DOHH2 (cell line): ENCODE results near the gene GPR108.
A peak's percentile ranks its signal among the peaks of the same experiment; 100 is the strongest.

Experiments used
- H3F3A ChIP-seq: fragments of 200-600 bp; sonication (generic), shearing (Covaris generic); 2 replicates; pipeline ENCODE4 v1.6.0; 2016; ENCODE audit warnings: antibody characterized with exemption, mild to moderate bottlenecking; ENCODE audit not compliant: control insufficient read depth, insufficient read depth
- H3K27ac ChIP-seq: fragments of 200-600 bp; sonication (generic); 2 replicates; pipeline ENCODE4 v1.5.1; 2014; ENCODE audit warnings: low read depth, mild to moderate bottlenecking, low read length, moderate library complexity
- H3K27me3 ChIP-seq: fragments of 200-600 bp; sonication (generic); 2 replicates; pipeline ENCODE4 v1.6.1; 2014; ENCODE audit warnings: mild to moderate bottlenecking, low read length, mixed read lengths; ENCODE audit not compliant: control insufficient read depth
- H3K36me3 ChIP-seq: fragments of 200-600 bp; sonication (generic); 2 replicates; pipeline ENCODE4 v1.6.1; 2014; ENCODE audit warnings: mild to moderate bottlenecking, low read length, moderate library complexity, mixed read lengths; ENCODE audit not compliant: control insufficient read depth
- H3K4me1 ChIP-seq: fragments of 200-600 bp; sonication (generic); 2 replicates; pipeline ENCODE4 v1.6.1; 2014; ENCODE audit warnings: mild to moderate bottlenecking, low read length, mixed read lengths; ENCODE audit not compliant: control insufficient read depth
- H3K4me2 ChIP-seq: fragments of 200-600 bp; sonication (generic); 2 replicates; pipeline ENCODE4 v1.6.0; 2014; ENCODE audit warnings: mild to moderate bottlenecking, low read length, moderate library complexity
- H3K4me3 ChIP-seq: fragments of 200-600 bp; sonication (generic); 2 replicates; pipeline ENCODE4 v1.5.1; 2014; ENCODE audit warnings: mild to moderate bottlenecking, low read length, mixed read lengths
- H3K79me2 ChIP-seq: fragments of 200-600 bp; sonication (generic); 2 replicates; pipeline ENCODE4 v1.6.1; 2014; ENCODE audit warnings: mild to moderate bottlenecking, low read length, mixed read lengths; ENCODE audit not compliant: control insufficient read depth
- H3K9me2 ChIP-seq: fragments of 200-600 bp; sonication (generic); replicated peaks from 2 replicates; pipeline ENCODE4 v1.6.1; 2014; ENCODE audit warnings: mild to moderate bottlenecking, low read length, mixed read lengths; ENCODE audit not compliant: control insufficient read depth
- H3K9me3 ChIP-seq: fragments of 200-600 bp; sonication (generic); 2 replicates; pipeline ENCODE4 v1.6.1; 2014; ENCODE audit warnings: antibody characterized with exemption, low read length, mixed read lengths; ENCODE audit not compliant: control insufficient read depth, insufficient read depth
- H4K20me1 ChIP-seq: fragments of 200-600 bp; sonication (generic); 2 replicates; pipeline ENCODE4 v1.6.0; 2014; ENCODE audit warnings: low read depth, mild to moderate bottlenecking, antibody characterized with exemption, low read length, moderate library complexity; ENCODE audit not compliant: control insufficient read depth, insufficient read depth
- CTCF ChIP-seq: fragments of 200-600 bp; sonication (generic); IDR thresholded peaks from one replicate; pipeline ENCODE4 v1.5.1; 2014; ENCODE audit warnings: antibody characterized with exemption, mild to moderate bottlenecking, low read depth, low read length; ENCODE audit not compliant: poor library complexity, severe bottlenecking
- EZH2phosphoT487 ChIP-seq: fragments of 200-600 bp; sonication (generic); IDR thresholded peaks from 2 replicates; pipeline ENCODE4 v1.6.1; 2017; ENCODE audit warnings: borderline replicate concordance, mild to moderate bottlenecking, antibody characterized with exemption, low read length, moderate library complexity, mixed read lengths

GPR108 gene

DNA sequence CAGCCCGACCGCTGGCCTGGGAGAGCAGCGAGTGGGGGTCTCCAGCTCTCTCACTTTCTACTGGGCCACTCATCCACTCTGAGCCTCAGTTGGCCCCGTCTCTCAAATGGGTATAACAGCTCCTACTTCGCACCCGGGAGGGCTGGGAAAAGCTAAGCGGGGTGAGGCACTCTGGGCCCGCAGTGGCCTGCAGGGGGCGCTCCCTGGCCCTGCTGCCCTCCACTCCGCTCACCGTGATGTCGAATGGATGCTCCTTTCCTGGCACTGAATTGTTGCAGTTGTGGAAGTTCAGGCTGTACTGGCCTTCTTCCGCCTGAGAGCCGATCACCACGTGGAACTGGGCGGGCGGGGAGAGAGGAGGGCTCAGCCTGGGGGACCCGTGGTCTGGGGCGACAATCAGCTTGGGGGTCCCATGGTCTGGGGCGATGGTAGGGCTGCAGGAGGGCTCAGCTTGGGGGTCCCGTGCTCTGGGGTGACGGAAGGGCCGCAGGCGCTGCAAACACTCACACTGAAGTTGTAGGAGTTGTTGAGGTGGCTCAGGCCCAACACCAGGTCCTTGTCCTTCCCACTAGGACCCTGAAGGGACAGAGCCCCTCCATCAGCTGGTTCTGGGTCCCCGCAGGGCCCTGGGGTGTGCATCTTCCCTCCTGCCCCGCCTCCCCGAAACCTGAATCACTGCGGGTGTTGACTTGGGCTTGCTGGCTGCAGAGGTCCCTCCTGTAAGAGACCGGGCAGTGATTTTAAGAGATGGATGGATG, 3.9 kb downstream of the GPR108 start:
- Histone ChIP-seq H3K4me2 (no peak overlapping the region), H3K27ac (no peak overlapping the region), H3K79me2 (peaks cover 12% of the 10 kb centered on the region), H3K9me2 (no peaks in the 10 kb centered on the region), H3K36me3 (no peaks in the 10 kb centered on the region; the same call in 1 of the 2 replicates), H3K4me3 (no peak overlapping the region), H3K27me3 (no peaks in the 10 kb centered on the region), H3K4me1 (peaks cover 29% of the 10 kb centered on the region), H3K9me3 (no peaks in the 10 kb centered on the region), H3F3A (peaks cover 10% of the 10 kb centered on the region), H4K20me1 (no peaks in the 10 kb centered on the region)
- TF ChIP-seq EZH2phosphoT487 (no peak), CTCF (peak; percentile 61)

- Histone ChIP-seq H3K9me2 (no peaks in the 10 kb centered on the region), H3K27me3 (no peaks in the 10 kb centered on the region), H3K4me1 (peaks cover 29% of the 10 kb centered on the region), H3F3A (peaks cover 9% of the 10 kb centered on the region; the same call in 1 of the 2 replicates), H3K27ac (no peak overlapping the region), H3K36me3 (no peaks in the 10 kb centered on the region; the same call in 1 of the 2 replicates), H3K4me2 (no peak overlapping the region), H3K79me2 (peaks cover 12% of the 10 kb centered on the region), H3K9me3 (no peaks in the 10 kb centered on the region), H3K4me3 (no peak overlapping the region), H4K20me1 (no peaks in the 10 kb centered on the region)
- no peak for TF ChIP-seq CTCF
- no peak for TF ChIP-seq EZH2phosphoT487
Measured at GRCh38 chr19:6732803-6733337, 4.5 kb downstream of the GPR108 start.

GRCh38 chr19:6731822-6732221, 5.6 kb downstream of the GPR108 start:
- H3K9me3 ChIP-seq, result no peaks in the 10 kb centered on the region
- no peaks in the 10 kb centered on the region for H4K20me1 ChIP-seq
- no peaks in the 10 kb centered on the region; the same call in 1 of the 2 replicates for H3K36me3 ChIP-seq
- peaks cover 12% of the 10 kb centered on the region for H3K79me2 ChIP-seq
- no peak overlapping the region for H3K27ac ChIP-seq
- H3F3A ChIP-seq, result peaks cover 8% of the 10 kb centered on the region; the same call in 1 of the 2 replicates
- TF ChIP-seq EZH2phosphoT487, result no peak
- no peak for TF ChIP-seq CTCF
- peaks cover 35% of the 10 kb centered on the region for H3K4me1 ChIP-seq
- no peaks in the 10 kb centered on the region for H3K27me3 ChIP-seq
- H3K4me3 ChIP-seq, result no peak overlapping the region
- H3K4me2 ChIP-seq, result no peak overlapping the region
- no peaks in the 10 kb centered on the region for H3K9me2 ChIP-seq
